Progenitor cell of endocrine pancreas (in vitro differentiated cells): Measurements from ENCODE around the gene ZER1. TPM values are rescaled to one million over a fixed set of nuclear protein-coding genes. Genes with fewer than 3 reads are reported as not detected.

Experiments
- DNase-seq: peaks from one replicate; pipeline ENCODE4 v3.0.0; 2021; ENCODE audit warnings: low spot score; ENCODE audit not compliant: unreplicated experiment
- H3K27ac Mint-ChIP-seq: 2 replicates; pipeline ENCODE4 v1.8.0; 2021; ENCODE audit warnings: mild to moderate bottlenecking, moderate library complexity, mixed read lengths
- H3K27me3 Mint-ChIP-seq: 2 replicates; pipeline ENCODE4 v1.8.0; 2021; ENCODE audit warnings: mixed read lengths
- H3K36me3 Mint-ChIP-seq: 2 replicates; pipeline ENCODE4 v1.8.0; 2022; ENCODE audit warnings: mixed read lengths; ENCODE audit not compliant: insufficient read depth
- H3K4me1 Mint-ChIP-seq: 2 replicates; pipeline ENCODE4 v1.8.0; 2021; ENCODE audit warnings: low read depth, mixed read lengths
- H3K4me3 Mint-ChIP-seq: 2 replicates; pipeline ENCODE4 v1.8.0; 2021; ENCODE audit warnings: low read depth, mild to moderate bottlenecking, moderate library complexity, mixed read lengths
- H3K9me3 Mint-ChIP-seq: 2 replicates; pipeline ENCODE4 v1.8.0; 2021; ENCODE audit warnings: low read depth, mixed read lengths
- total RNA-seq: library from RNA; stranded (reverse); gene quantifications from 2 replicates; pipeline ENCODE4 v1.2.1, GENCODE V29; 2021
- TF ChIP-seq, protein P1 (sequence below): fragments of 200-600 bp; sonication (generic); IDR thresholded peaks from one replicate; pipeline ENCODE4 v1.5.0; 2021; ENCODE audit warnings: antibody characterized with exemption, mild to moderate bottlenecking; ENCODE audit not compliant: unreplicated experiment

Gene ZER1
- total RNA-seq, 1 donor from 2014 or later = 38.4 TPM

DNA sequence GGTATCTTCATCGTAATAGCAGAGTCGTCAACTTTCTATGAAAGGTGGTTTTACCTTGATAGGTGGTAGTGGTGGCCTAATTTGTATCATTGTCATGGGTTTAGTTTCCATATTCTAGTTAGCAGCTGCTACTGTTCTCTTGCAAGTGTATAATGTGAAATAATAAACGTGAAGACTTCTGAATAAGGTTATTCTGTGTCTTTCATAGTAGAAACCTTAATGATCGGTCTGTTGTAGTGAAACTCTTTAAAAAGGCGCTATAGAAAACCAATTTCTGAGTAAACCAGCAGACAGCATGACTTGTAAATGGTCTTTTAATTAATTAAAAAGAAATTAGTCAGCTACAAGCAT is 81.1 kb downstream of the ZER1 start:
- DNase-seq = no peak
- Mint-ChIP-seq H3K27ac (peak overlapping the region; percentile 99), H3K36me3 (peaks cover 24% of the 10 kb centered on the region), H3K4me3 (peak overlapping the region; percentile 99), H3K27me3 (no peaks in the 10 kb centered on the region), H3K4me1 (peaks cover 28% of the 10 kb centered on the region), H3K9me3 (no peaks in the 10 kb centered on the region)
- TF ChIP-seq, protein P1, sequence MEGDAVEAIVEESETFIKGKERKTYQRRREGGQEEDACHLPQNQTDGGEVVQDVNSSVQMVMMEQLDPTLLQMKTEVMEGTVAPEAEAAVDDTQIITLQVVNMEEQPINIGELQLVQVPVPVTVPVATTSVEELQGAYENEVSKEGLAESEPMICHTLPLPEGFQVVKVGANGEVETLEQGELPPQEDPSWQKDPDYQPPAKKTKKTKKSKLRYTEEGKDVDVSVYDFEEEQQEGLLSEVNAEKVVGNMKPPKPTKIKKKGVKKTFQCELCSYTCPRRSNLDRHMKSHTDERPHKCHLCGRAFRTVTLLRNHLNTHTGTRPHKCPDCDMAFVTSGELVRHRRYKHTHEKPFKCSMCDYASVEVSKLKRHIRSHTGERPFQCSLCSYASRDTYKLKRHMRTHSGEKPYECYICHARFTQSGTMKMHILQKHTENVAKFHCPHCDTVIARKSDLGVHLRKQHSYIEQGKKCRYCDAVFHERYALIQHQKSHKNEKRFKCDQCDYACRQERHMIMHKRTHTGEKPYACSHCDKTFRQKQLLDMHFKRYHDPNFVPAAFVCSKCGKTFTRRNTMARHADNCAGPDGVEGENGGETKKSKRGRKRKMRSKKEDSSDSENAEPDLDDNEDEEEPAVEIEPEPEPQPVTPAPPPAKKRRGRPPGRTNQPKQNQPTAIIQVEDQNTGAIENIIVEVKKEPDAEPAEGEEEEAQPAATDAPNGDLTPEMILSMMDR = no peak

GRCh38 chr9:128689820-128690683 is 81.7 kb downstream of the ZER1 start:
- H3K4me3 Mint-ChIP-seq = peak overlapping the region; percentile 99
- peak overlapping the region; percentile 99 for H3K27ac Mint-ChIP-seq
- peaks cover 24% of the 10 kb centered on the region for H3K36me3 Mint-ChIP-seq
- TF ChIP-seq, protein P1 = no peak
- no peaks in the 10 kb centered on the region for H3K9me3 Mint-ChIP-seq
- no peaks in the 10 kb centered on the region for H3K27me3 Mint-ChIP-seq
- no peak for DNase-seq
- H3K4me1 Mint-ChIP-seq = peaks cover 31% of the 10 kb centered on the region

DNA sequence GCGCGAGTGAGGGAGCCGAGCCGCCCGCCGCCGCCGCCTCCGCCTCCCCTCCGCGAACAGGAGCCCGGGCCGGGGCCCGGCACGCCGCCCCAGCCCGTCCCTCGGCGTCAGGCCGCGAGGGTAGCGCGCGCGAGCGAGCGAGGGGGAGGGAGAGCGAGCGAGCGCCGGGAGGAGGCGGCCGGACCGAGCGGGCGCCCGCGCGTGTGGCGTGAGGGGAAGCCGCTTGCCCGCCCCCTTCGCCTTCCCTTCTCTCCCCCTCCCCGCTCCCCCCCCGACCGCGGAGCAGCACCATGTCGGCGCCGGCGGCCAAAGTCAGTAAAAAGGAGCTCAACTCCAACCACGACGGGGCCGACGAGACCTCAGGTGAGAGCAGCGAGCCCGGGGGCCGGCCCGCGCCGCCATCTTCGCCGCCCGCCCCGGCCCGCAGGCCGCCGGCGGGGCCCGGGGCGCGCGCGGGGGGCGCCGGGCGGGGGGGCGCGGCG is 82.4 kb downstream of the ZER1 start:
- H3K4me3 Mint-ChIP-seq = peak overlapping the region; percentile 60
- H3K27ac Mint-ChIP-seq = no peak overlapping the region
- H3K36me3 Mint-ChIP-seq = peaks cover 22% of the 10 kb centered on the region
- DNase-seq = no peak
- H3K4me1 Mint-ChIP-seq = peaks cover 37% of the 10 kb centered on the region
- H3K9me3 Mint-ChIP-seq = no peaks in the 10 kb centered on the region
- H3K27me3 Mint-ChIP-seq = no peaks in the 10 kb centered on the region
- TF ChIP-seq, protein P1 = no peak

GRCh38 chr9:128688501-128689292 is 83.0 kb downstream of the ZER1 start, which contains the start of gene SET:
Gene SET, plus strand, starts transcription at chr9:128689222. Its CDS starts 361 bp downstream, at chr9:128689583.
- no peaks in the 10 kb centered on the region for H3K27me3 Mint-ChIP-seq
- peaks cover 20% of the 10 kb centered on the region for H3K36me3 Mint-ChIP-seq
- H3K4me3 Mint-ChIP-seq = peak within 1 kb of the TSS; percentile 99
- H3K27ac Mint-ChIP-seq = peak within 1 kb of the TSS; percentile 95
- H3K4me1 Mint-ChIP-seq = peaks cover 40% of the 10 kb centered on the region
- TF ChIP-seq, protein P1 = no peak
- peak; percentile 94 for DNase-seq
- no peaks in the 10 kb centered on the region for H3K9me3 Mint-ChIP-seq

DNA sequence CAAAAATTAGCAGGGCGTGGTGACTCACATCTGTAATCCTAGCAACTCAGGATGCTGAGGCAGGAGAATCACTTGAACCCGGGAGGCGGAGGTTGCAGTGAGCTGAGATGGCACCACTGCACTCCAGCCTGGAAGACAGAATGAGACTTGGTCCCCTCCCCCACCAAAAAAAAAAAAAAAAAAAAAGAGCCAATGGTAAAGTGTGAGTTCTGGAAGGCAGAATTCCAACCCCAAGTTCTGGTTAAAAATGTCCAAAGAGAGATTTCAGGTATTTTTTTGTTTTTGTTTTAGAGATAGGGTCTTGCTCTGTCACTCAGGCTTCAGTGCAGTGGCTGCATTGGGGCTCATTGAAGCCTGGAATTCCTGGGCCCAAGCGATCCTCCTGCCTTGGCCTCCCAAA is 84.3 kb downstream of the ZER1 start:
- H3K9me3 Mint-ChIP-seq = no peaks in the 10 kb centered on the region
- no peak for DNase-seq
- H3K4me3 Mint-ChIP-seq = peak overlapping the region; percentile 21
- no peak overlapping the region for H3K27ac Mint-ChIP-seq
- no peaks in the 10 kb centered on the region for H3K27me3 Mint-ChIP-seq
- TF ChIP-seq, protein P1 = no peak
- H3K4me1 Mint-ChIP-seq = peaks cover 45% of the 10 kb centered on the region
- H3K36me3 Mint-ChIP-seq = peaks cover 14% of the 10 kb centered on the region
